Stimulated activated CD4-positive, alpha-beta T cell treated with anti-CD3 and anti-CD28 coated beads, Interleukin-1b, Interleukin-23, amount 100 ng/mL, for 4 hours (primary cell): ENCODE measurements around the gene RPL23.

ENCODE experiments used
- DNase-seq, 2 donors: peaks; one replicate each; pipeline ENCODE4 v3.0.0-alpha.2; 2020; ENCODE audit warnings: low read depth in 2 of 2

Gene RPL23

GRCh38 chr17:38883592-38884526 is 30.3 kb upstream of the RPL23 start:
- DNase-seq = no peak

- DNase-seq = no peak
Measured at GRCh38 chr17:38882870-38883269, 29.3 kb upstream of the RPL23 start.

- DNase-seq = no peak
Measured at GRCh38 chr17:38881600-38882191, 28.2 kb upstream of the RPL23 start.

DNA sequence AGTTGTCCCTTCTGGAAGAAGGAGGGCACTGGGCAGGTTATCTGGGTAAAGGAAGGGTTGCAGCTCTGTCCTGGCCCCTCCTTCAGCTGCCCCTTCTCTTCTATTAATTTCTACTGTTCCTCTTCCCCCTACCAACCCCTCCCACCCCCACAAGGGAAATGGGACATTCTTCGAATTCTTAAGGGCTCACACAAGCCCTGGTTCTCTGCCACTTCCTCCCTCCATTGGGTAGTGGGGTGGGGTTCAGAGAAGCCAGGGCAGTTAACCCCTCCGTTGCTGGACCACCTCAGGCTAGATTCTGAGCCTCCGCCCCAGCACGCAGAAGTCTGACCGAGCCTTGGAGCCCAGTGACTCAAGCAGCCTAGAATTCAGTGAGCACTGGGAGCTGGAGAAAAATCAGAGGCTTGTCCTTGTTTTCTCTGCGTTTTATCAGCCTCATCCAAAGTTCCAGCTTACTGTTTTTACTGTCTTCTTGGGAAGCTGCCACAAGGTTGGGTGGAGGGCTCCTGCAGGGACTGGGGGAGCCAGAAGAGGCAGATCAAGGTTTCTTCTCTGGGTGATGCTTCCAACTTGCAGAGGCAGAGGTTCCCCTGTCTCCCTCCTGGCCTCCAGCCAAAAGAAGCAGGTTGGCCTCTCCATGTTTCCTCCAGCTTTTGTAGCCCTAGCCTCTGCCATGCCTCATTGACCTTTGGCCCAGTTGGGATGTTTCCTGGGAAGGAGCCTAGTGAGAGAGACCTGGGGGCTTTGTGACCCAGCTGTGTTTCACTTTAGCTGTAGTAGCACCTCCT is 26.6 kb upstream of the RPL23 start:
- DNase-seq = no peak

DNA sequence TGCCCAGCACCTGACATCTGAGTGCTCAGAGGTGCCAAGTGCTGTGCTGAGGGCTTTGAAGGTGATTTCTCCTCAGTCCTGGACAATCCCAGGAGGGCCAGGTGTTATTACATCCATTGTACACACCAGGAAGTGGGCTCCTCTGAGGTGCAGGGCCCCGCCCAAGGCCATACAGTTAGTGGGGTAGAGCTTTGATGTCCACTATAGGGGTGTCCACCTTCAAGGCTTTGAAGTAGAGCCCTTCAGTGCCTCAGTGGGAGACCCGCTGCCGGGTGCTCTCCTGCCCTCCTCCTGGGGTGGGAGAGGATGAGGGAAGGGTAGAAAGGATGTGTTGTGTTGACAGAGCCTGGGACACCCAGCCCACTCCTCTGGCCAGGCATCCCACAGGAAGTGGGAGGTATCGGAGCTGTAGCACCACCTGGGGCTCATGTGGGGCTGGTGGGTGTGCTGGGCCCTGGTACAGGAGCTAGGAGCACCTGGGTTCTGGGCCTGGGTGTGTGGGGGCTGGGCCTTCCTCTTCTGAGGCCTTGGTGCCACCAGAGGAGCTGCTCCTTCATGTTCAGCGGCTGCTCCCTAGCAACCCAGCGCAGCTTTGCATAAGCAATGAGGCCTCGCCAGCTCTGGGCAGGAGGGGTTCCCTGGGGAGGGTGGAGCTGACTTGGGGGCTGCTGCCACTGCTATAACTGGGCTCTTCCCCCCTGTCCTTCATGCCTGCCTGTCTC is 23.8 kb upstream of the RPL23 start:
- no peak for DNase-seq

GRCh38 chr17:38875477-38876075 is 22.1 kb upstream of the RPL23 start:
- DNase-seq = no peak

DNA sequence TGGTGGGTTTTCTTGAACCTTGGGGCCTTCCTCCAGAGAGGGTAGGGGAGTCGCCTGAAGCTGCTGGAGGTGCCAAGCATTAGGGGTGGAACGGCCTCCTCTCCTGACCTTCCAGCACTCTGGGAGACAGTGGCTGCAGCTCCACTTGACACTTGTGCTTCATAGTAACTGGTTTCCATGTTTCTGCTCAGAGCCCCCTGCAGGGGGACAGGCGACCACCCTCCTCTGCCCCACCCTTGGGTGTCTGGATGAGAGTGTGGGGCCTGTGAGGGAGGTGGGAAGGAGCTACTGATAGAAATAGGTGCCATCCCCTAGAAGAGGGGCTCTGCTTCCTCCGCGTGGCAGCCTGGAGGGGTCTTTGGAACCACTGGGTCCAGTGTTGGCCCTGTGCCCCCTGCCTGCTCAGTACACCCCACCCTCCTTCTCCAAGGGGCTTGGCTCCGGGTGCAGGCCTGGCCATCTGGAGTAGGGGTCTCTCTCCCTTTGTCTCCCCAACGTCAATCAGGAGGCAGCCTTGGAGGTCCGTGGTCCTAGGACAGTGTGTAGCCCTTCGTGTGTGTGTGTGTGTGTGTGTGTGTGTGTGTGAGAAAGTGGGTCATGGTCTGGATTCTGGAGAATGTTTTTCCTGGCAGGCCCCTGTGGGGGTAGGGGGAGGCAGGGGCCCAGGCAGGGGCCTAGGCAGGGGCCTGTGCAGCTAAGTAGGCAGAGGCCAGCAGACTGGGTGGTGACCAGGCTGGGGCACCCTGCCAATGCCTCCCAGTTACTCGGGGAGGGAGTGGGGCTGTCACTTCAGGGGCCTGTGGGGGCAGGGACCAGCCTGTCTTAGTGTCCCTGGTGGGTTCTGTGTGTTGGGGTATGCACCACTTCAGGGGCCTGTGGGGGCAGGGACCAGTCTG is 21.2 kb upstream of the RPL23 start:
- no peak for DNase-seq

DNA sequence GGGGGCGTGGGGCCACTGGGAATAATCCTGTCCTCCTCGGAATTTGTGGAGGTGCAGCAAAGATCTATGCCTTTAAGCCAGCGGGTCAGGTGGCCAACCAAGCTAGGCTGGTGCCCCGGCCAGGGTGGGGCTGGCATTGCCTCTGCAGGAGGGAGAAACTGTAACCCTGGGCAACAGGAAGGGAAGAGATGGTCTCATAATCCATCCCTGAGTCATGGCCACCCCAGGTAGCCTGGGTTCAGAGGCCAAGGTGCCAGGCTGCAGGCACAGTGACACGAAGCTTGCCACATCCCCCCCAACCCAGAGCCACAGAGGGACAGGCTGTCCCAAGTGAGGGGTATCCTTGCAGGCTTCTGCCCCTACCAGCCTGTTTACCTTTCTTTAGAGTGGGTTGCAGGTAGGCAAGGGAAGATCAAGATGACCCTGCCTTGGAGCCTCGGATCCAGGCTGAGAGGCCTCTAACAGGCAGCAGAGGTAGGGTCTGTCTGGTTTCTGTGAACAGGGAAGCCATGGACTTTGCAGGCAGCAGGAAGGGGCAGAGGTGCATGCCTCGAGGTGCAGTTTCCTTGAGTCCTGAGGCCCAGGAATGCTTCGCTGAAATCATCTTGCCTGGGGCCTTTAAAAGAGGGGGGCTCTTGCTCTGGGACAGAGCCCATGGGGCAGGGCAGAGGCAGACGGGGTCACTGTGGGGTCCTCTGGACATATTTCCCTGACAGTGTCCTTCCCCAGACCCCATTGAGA is 20.3 kb upstream of the RPL23 start:
- DNase-seq = no peak

- no peak for DNase-seq
Measured at GRCh38 chr17:38872671-38873385, 19.3 kb upstream of the RPL23 start.

- no peak for DNase-seq
Measured at GRCh38 chr17:38872027-38872511, 18.5 kb upstream of the RPL23 start.

DNA sequence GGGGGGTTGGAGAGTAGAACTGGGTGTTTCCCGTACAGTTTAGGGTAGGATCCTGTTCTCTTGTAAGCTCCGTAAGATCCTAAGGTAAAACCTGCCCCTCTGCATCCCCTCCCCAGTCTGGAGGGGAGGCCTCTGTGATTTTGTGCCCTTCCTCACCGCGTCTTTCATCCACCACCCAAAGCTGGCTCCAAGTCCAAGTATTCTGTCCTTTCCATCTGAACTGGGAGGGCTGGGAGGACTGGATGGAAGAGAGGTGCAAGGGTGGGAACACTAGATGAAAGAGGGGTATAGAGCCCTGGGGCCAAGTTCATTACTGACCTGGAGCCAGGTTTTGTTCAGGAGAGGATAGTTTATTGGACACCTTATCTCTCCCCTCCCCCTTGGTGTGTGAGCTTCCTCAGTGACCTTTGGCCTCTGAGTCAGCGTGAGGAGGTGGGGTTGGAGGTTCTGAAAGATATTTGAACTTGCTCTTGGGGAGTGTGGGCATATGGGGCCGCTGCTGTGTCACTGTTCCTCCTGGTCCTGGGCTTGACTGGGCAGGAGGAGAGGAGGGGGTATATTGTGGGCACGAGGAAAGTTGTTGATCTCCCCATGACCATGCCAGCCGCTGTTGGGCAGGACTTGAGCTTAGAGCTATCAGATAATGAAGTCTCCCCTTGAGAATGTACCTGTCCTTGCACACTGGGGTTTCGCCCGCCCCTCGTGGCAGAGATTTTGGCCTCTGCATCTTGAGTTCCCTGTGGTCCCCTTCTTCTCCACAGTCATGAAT is 17.9 kb upstream of the RPL23 start:
- DNase-seq = peak; percentile 56 to 64

DNA sequence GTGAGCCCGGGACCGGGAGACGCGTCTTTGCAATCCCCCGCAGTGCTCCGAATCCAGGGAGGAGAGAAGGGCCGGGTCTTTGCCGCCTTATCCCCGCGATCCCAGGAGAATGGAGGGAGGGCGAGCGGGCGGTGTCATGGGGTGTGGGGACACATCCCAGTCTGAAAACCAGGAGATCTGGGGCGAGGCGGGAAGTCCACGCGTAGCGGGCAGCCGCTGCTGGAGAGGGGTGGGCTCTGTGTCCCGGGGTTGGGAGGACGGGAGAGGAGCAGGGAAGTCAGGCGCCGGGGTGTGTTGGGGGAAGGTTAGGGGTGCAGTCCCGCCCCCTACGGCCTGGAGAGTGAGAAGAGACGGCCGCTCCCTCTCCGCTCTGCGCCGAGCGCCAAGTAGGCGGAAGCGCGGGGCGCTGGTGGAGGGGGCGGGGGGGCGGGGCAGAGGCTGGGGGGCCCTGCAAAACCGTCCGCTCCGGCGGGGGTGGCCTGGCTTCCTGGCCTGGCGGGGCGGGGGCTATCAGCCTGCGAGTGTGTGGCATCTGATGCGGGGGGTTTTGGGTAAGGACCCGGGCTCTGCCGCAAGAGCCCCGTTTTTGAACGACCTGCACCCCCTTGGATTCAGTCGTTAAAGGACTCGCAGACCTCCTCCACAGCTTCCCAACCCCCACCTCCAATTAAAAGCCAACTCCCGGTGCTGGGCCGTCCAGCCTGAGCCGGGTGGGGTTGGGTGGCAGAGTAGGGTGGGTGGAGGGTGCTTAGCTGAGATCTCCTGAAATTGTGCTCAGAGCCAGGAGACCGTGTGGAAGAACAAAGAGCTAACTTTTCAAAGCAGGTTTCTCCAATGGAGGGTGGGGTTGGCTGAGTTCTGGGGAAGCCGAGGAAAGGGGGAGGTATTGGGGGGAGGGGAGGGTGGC is 17.0 kb upstream of the RPL23 start:
- peak; percentile 46 to 54 for DNase-seq

DNA sequence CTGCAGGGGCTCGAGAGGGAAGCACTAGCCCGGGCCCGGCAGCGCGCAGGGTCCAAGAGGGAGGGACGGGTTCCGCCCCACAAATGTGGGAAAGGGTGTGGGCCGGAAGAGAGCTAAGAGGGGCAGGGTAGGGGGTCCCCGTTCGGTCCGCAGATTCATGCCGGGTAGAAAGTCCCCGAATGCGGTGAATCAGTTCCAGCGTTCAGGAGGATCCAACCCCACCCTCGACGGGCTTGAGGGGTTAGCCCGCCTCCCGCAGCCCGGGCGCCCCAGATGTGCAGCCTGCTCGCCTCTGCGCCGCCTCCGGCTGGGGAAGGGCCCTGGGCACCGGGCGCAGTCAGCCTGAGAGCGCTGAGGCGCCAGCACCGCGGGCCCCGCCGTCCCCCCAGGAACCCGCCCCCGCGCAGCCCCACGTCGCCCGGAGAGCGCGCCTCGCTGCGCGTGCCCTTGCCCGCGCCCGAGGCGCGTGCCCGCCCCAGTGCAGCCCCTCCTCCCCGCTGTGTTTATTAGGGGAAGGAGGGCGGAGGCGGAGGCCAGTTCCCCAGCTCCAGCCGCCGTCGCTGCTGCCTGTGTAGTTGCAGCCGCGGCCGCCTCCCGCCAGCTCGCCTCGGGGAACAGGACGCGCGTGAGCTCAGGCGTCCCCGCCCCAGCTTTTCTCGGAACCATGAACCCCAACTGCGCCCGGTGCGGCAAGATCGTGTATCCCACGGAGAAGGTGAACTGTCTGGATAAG is 16.2 kb upstream of the RPL23 start, which contains the start of gene LASP1:
Gene LASP1, plus strand, starts transcription at position 533 of the 733 bp plus-strand sequence. Its CDS starts 132 bp downstream, at position 665.
- DNase-seq = peak; percentile 71 to 78

GRCh38 chr17:38868817-38869525 is 15.4 kb upstream of the RPL23 start:
- peak; percentile 88 to 89 for DNase-seq
